ENCODE measurements around the gene BAIAP3.
A peak's percentile ranks its signal among the peaks of the same experiment; 100 is the strongest.

The BAIAP3 gene

GRCh38 chr16:1330931-1331711 lies 2.3 kb upstream of the BAIAP3 start:
- no peak for DNase-seq (ENCODE audit: extremely low read depth in 1 of 2, low read depth in 1 of 2)

- DNase-seq (ENCODE audit: extremely low read depth in 1 of 2, low read depth in 1 of 2), result peak in 1 of 2 donors; percentile 38
These were observed 1.5 kb upstream of the BAIAP3 start for GRCh38 chr16:1331712-1332617.

- DNase-seq (ENCODE audit: extremely low read depth in 1 of 2, low read depth in 1 of 2), result no peak
These were observed 762 bp upstream of the BAIAP3 start for GRCh38 chr16:1332618-1333148.

- no peak for DNase-seq (ENCODE audit: extremely low read depth in 1 of 2, low read depth in 1 of 2)
These were observed 632 bp downstream of the BAIAP3 start for GRCh38 chr16:1333854-1334700.

GRCh38 chr16:1334739-1335138 lies 1.3 kb downstream of the BAIAP3 start:
- DNase-seq (ENCODE audit: extremely low read depth in 1 of 2, low read depth in 1 of 2), result no peak

- DNase-seq (ENCODE audit: extremely low read depth in 1 of 2, low read depth in 1 of 2), result no peak
These were observed 1.9 kb downstream of the BAIAP3 start for GRCh38 chr16:1335211-1335971.

- DNase-seq (ENCODE audit: extremely low read depth in 1 of 2, low read depth in 1 of 2), result no peak
These were observed 2.6 kb downstream of the BAIAP3 start for GRCh38 chr16:1335996-1336395.

GRCh38 chr16:1336619-1337018 lies 3.2 kb downstream of the BAIAP3 start:
- DNase-seq (ENCODE audit: extremely low read depth in 1 of 2, low read depth in 1 of 2), result no peak

- no peak for DNase-seq (ENCODE audit: extremely low read depth in 1 of 2, low read depth in 1 of 2)
These were observed 4.0 kb downstream of the BAIAP3 start for GRCh38 chr16:1337486-1337885.

GRCh38 chr16:1338119-1338730 lies 4.8 kb downstream of the BAIAP3 start:
- DNase-seq (ENCODE audit: extremely low read depth in 1 of 2, low read depth in 1 of 2), result no peak

GRCh38 chr16:1338855-1339675 lies 5.6 kb downstream of the BAIAP3 start:
- DNase-seq (ENCODE audit: extremely low read depth in 1 of 2, low read depth in 1 of 2), result no peak

- no peak for DNase-seq (ENCODE audit: extremely low read depth in 1 of 2, low read depth in 1 of 2)
These were observed 7.5 kb downstream of the BAIAP3 start for GRCh38 chr16:1340730-1341494.

- no peak for DNase-seq (ENCODE audit: extremely low read depth in 1 of 2, low read depth in 1 of 2)
These were observed 8.3 kb downstream of the BAIAP3 start for GRCh38 chr16:1341495-1342420.

GRCh38 chr16:1342526-1343427 lies 9.3 kb downstream of the BAIAP3 start:
- peak; percentile 88 to 95 for DNase-seq (ENCODE audit: extremely low read depth in 1 of 2, low read depth in 1 of 2)

GRCh38 chr16:1343428-1344242 lies 10.2 kb downstream of the BAIAP3 start:
- DNase-seq (ENCODE audit: extremely low read depth in 1 of 2, low read depth in 1 of 2), result no peak
